HEK293 (cell line): ENCODE measurements around the gene ABCA5.
A peak's percentile ranks its signal among the peaks of the same experiment; 100 is the strongest.

Source experiments
- ZBTB20 ChIP-seq: fragments of 450-650 bp; formaldehyde crosslinking; IDR thresholded peaks from 2 replicates; pipeline ENCODE4 v1.5.1; 2016; ENCODE audit warnings: missing biosample characterization, missing genetic modification characterization
- ZNF121 ChIP-seq: fragments of 450-650 bp; formaldehyde crosslinking; IDR thresholded peaks from 2 replicates; pipeline ENCODE4 v1.5.1; 2016; ENCODE audit warnings: missing biosample characterization, missing genetic modification characterization
- ZNF132 ChIP-seq: fragments of 450-650 bp; formaldehyde crosslinking; IDR thresholded peaks from 2 replicates; pipeline ENCODE4 v1.5.1; 2017; ENCODE audit warnings: missing biosample characterization, missing genetic modification characterization, borderline replicate concordance
- ZNF174 ChIP-seq: fragments of 450-650 bp; formaldehyde crosslinking; IDR thresholded peaks from 2 replicates; pipeline ENCODE4 v1.5.0; 2017; ENCODE audit warnings: missing biosample characterization, mild to moderate bottlenecking, missing genetic modification characterization
- ZNF2 ChIP-seq: fragments of 450-650 bp; formaldehyde crosslinking; IDR thresholded peaks from 2 replicates; pipeline ENCODE4 v1.5.1; 2016; ENCODE audit warnings: missing biosample characterization, missing genetic modification characterization
- ZNF48 ChIP-seq: fragments of 450-650 bp; formaldehyde crosslinking; IDR thresholded peaks from 2 replicates; pipeline ENCODE4 v1.5.1; 2016; ENCODE audit warnings: missing biosample characterization, missing genetic modification characterization
- ZNF501 ChIP-seq: fragments of 450-650 bp; formaldehyde crosslinking; IDR thresholded peaks from 2 replicates; pipeline ENCODE4 v1.5.1; 2016; ENCODE audit warnings: missing biosample characterization, missing genetic modification characterization
- ZNF677 ChIP-seq: fragments of 450-650 bp; IDR thresholded peaks from 2 replicates; pipeline ENCODE4 v1.5.0; 2018; ENCODE audit warnings: missing biosample characterization, mild to moderate bottlenecking, missing genetic modification characterization, moderate library complexity
- ZNF707 ChIP-seq: fragments of 450-650 bp; formaldehyde crosslinking; IDR thresholded peaks from 2 replicates; pipeline ENCODE4 v1.5.1; 2016; ENCODE audit warnings: missing biosample characterization, missing genetic modification characterization
- ZNF747 ChIP-seq: fragments of 450-650 bp; formaldehyde crosslinking; IDR thresholded peaks from 2 replicates; pipeline ENCODE4 v1.5.1; 2016; ENCODE audit warnings: missing biosample characterization, missing genetic modification characterization
- ZNF830 ChIP-seq: fragments of 450-650 bp; IDR thresholded peaks from 2 replicates; pipeline ENCODE4 v1.5.0; 2018; ENCODE audit warnings: missing biosample characterization, missing genetic modification characterization, low read depth, mild to moderate bottlenecking, moderate library complexity
- ZNF837 ChIP-seq: fragments of 450-650 bp; formaldehyde crosslinking; IDR thresholded peaks from 2 replicates; pipeline ENCODE4 v1.5.1; 2016; ENCODE audit warnings: missing biosample characterization, missing genetic modification characterization
- TF ChIP-seq, protein P1 (sequence below): fragments of 450-650 bp; formaldehyde crosslinking; conservative IDR thresholded peaks from 2 replicates; pipeline ENCODE4 v1.5.1; 2016; ENCODE audit warnings: low read depth, missing biosample characterization, missing genetic modification characterization
- TF ChIP-seq, protein P2 (sequence below): fragments of 450-650 bp; formaldehyde crosslinking; IDR thresholded peaks from 2 replicates; pipeline ENCODE4 v1.5.1; 2016; ENCODE audit warnings: missing biosample characterization, missing genetic modification characterization
- TF ChIP-seq, protein P3 (sequence below): fragments of 450-650 bp; IDR thresholded peaks from 2 replicates; pipeline ENCODE4 v1.5.1; 2018; ENCODE audit warnings: missing biosample characterization, mild to moderate bottlenecking, missing genetic modification characterization
- TF ChIP-seq, protein P4 (sequence below): fragments of 450-650 bp; formaldehyde crosslinking; conservative IDR thresholded peaks from 2 replicates; pipeline ENCODE4 v1.5.1; 2016; ENCODE audit warnings: low read depth, missing biosample characterization, missing genetic modification characterization
- TF ChIP-seq, protein P5 (sequence below): fragments of 450-650 bp; formaldehyde crosslinking; IDR thresholded peaks from 2 replicates; pipeline ENCODE4 v1.5.1; 2017; ENCODE audit warnings: missing biosample characterization, missing genetic modification characterization
- TF ChIP-seq, protein P6 (sequence below): IDR thresholded peaks from 2 replicates; pipeline ENCODE4 v1.6.1; 2011; ENCODE audit warnings: mild to moderate bottlenecking, low read depth, low read length, borderline replicate concordance

The ABCA5 gene

DNA sequence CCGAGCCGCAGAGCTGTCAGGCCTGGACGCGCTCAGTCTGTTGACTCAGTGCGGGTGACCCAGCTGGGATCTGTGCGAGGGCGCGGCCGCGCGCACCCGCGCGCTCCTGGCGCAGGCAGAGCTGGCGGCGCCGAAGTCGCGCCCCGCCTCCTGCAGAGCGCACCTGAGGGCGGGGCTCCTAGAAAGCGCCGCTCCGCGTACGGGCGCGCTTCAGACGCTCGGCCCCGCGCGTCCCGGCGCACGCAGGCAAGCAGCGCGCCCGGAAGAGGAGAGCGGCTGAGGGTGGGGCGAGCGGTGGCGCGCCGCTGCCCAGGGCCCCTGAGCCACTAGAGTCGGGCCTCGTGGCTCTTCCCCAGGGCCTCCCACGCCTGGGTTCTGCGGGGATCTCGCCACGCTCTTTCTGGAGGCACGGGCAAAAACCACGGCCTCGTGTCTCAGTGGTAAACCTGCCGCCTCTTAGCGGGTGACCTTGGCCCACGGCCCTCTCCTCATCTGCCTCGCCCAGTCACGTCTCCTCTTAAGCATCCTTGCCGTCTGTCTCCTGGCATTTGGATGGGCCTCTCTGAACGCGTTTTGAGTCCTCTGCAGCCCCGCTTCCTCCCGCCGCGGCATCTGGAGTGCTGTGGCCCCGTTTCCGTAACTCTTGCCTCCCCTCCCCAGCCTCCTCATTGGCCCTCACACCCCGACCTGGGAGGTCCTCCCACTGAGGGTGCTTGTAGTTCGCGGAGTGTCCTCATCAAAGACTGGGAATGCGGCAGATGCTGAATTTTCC lies at the start of gene ABCA5 (continued):
- TF ChIP-seq, protein P1, sequence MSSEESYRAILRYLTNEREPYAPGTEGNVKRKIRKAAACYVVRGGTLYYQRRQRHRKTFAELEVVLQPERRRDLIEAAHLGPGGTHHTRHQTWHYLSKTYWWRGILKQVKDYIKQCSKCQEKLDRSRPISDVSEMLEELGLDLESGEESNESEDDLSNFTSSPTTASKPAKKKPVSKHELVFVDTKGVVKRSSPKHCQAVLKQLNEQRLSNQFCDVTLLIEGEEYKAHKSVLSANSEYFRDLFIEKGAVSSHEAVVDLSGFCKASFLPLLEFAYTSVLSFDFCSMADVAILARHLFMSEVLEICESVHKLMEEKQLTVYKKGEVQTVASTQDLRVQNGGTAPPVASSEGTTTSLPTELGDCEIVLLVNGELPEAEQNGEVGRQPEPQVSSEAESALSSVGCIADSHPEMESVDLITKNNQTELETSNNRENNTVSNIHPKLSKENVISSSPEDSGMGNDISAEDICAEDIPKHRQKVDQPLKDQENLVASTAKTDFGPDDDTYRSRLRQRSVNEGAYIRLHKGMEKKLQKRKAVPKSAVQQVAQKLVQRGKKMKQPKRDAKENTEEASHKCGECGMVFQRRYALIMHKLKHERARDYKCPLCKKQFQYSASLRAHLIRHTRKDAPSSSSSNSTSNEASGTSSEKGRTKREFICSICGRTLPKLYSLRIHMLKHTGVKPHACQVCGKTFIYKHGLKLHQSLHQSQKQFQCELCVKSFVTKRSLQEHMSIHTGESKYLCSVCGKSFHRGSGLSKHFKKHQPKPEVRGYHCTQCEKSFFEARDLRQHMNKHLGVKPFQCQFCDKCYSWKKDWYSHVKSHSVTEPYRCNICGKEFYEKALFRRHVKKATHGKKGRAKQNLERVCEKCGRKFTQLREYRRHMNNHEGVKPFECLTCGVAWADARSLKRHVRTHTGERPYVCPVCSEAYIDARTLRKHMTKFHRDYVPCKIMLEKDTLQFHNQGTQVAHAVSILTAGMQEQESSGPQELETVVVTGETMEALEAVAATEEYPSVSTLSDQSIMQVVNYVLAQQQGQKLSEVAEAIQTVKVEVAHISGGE (tag by site-specific recombination), result 0 out of 2 replicates have a peak, but pooled peaks have one; percentile 25
- TF ChIP-seq, protein P2, sequence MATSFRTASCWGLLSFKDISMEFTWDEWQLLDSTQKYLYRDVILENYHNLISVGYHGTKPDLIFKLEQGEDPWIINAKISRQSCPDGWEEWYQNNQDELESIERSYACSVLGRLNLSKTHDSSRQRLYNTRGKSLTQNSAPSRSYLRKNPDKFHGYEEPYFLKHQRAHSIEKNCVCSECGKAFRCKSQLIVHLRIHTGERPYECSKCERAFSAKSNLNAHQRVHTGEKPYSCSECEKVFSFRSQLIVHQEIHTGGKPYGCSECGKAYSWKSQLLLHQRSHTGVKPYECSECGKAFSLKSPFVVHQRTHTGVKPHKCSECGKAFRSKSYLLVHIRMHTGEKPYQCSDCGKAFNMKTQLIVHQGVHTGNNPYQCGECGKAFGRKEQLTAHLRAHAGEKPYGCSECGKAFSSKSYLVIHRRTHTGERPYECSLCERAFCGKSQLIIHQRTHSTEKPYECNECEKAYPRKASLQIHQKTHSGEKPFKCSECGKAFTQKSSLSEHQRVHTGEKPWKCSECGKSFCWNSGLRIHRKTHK (tag by site-specific recombination), result no peak
- TF ChIP-seq, protein P3, sequence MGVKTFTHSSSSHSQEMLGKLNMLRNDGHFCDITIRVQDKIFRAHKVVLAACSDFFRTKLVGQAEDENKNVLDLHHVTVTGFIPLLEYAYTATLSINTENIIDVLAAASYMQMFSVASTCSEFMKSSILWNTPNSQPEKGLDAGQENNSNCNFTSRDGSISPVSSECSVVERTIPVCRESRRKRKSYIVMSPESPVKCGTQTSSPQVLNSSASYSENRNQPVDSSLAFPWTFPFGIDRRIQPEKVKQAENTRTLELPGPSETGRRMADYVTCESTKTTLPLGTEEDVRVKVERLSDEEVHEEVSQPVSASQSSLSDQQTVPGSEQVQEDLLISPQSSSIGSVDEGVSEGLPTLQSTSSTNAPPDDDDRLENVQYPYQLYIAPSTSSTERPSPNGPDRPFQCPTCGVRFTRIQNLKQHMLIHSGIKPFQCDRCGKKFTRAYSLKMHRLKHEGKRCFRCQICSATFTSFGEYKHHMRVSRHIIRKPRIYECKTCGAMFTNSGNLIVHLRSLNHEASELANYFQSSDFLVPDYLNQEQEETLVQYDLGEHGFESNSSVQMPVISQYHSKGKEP (tag by site-specific recombination), result 0 out of 2 replicates have a peak, but pooled peaks have one; percentile 25
- TF ChIP-seq, protein P4, sequence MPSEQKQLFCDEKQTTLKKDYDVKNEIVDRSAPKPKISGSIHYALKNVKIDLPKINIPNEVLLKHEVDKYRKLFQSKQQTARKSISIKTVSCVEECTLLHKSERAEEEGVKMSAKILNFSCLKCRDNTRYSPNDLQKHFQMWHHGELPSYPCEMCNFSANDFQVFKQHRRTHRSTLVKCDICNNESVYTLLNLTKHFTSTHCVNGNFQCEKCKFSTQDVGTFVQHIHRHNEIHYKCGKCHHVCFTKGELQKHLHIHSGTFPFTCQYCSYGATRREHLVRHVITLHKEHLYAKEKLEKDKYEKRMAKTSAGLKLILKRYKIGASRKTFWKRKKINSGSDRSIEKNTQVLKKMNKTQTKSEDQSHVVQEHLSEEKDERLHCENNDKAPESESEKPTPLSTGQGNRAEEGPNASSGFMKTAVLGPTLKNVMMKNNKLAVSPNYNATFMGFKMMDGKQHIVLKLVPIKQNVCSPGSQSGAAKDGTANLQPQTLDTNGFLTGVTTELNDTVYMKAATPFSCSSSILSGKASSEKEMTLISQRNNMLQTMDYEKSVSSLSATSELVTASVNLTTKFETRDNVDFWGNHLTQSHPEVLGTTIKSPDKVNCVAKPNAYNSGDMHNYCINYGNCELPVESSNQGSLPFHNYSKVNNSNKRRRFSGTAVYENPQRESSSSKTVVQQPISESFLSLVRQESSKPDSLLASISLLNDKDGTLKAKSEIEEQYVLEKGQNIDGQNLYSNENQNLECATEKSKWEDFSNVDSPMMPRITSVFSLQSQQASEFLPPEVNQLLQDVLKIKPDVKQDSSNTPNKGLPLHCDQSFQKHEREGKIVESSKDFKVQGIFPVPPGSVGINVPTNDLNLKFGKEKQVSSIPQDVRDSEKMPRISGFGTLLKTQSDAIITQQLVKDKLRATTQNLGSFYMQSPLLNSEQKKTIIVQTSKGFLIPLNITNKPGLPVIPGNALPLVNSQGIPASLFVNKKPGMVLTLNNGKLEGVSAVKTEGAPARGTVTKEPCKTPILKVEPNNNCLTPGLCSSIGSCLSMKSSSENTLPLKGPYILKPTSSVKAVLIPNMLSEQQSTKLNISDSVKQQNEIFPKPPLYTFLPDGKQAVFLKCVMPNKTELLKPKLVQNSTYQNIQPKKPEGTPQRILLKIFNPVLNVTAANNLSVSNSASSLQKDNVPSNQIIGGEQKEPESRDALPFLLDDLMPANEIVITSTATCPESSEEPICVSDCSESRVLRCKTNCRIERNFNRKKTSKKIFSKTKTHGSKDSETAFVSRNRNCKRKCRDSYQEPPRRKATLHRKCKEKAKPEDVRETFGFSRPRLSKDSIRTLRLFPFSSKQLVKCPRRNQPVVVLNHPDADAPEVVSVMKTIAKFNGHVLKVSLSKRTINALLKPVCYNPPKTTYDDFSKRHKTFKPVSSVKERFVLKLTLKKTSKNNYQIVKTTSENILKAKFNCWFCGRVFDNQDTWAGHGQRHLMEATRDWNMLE, result peak; percentile 43; the same call in 1 of the 2 replicates
- TF ChIP-seq ZNF837 (no peak), ZNF132 (tag by site-specific recombination) (no peak), ZNF747 (tag by site-specific recombination) (no peak), ZNF2 (tag by site-specific recombination) (peak; percentile 31; the same call in 1 of the 2 replicates), ZNF48 (tag by site-specific recombination) (no peak), ZNF707 (tag by site-specific recombination) (no peak), ZNF830 (tag by site-specific recombination) (no peak), ZNF174 (tag by site-specific recombination) (no peak), ZBTB20 (tag by site-specific recombination) (peak; percentile 58), ZNF677 (tag by site-specific recombination) (no peak), ZNF121 (tag by site-specific recombination) (no peak), ZNF501 (peak; percentile 47)
- TF ChIP-seq, protein P5, sequence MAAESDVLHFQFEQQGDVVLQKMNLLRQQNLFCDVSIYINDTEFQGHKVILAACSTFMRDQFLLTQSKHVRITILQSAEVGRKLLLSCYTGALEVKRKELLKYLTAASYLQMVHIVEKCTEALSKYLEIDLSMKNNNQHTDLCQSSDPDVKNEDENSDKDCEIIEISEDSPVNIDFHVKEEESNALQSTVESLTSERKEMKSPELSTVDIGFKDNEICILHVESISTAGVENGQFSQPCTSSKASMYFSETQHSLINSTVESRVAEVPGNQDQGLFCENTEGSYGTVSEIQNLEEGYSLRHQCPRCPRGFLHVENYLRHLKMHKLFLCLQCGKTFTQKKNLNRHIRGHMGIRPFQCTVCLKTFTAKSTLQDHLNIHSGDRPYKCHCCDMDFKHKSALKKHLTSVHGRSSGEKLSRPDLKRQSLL (tag by site-specific recombination), result peak; percentile 32
- TF ChIP-seq, protein P6, sequence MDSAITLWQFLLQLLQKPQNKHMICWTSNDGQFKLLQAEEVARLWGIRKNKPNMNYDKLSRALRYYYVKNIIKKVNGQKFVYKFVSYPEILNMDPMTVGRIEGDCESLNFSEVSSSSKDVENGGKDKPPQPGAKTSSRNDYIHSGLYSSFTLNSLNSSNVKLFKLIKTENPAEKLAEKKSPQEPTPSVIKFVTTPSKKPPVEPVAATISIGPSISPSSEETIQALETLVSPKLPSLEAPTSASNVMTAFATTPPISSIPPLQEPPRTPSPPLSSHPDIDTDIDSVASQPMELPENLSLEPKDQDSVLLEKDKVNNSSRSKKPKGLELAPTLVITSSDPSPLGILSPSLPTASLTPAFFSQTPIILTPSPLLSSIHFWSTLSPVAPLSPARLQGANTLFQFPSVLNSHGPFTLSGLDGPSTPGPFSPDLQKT, result no peak
- TF ChIP-seq, all 188 proteins: peak for 36
